HG03280 (cell line): Measurements from ENCODE around the gene JUN.

Experiments
- ATAC-seq: cut with Tn5 transposase; IDR thresholded peaks from one replicate; pipeline ENCODE4 v1.9.1; 2021; ENCODE audit warnings: mild to moderate bottlenecking, moderate library complexity; ENCODE audit not compliant: unreplicated experiment

JUN gene

DNA sequence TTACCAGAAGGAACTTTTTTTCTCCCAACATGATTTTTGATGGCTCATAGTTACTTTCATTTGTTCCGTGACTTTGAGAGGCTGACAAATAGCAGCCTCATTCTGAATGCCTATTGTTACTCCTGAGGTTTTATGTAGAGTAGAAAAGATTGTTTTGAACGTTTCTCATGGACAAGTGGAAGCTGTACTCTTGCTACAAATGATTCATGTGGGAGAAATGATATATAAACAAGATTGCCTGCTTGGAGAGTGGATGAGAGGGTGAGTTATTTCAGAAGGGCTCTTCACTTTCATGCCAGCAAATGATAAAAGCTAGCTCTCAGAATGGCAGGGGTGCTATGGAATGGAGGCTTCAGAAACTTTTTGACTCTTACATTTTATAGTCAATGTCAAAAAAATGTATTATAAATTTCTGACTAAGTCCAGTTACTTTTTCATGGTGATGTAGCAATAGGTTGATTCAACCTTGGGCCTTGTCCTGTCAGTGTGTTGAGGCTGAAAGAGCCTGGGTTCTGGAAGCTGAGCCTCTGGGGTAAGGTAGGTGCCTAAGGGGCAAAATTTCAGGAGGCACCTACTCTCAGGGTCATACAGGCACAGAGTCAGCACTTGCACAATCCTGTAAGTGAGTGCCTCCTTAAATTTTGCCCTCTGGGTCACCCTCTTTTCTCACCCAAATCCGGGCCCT is 19.4 kb downstream of the JUN start:
- no peak for ATAC-seq

DNA sequence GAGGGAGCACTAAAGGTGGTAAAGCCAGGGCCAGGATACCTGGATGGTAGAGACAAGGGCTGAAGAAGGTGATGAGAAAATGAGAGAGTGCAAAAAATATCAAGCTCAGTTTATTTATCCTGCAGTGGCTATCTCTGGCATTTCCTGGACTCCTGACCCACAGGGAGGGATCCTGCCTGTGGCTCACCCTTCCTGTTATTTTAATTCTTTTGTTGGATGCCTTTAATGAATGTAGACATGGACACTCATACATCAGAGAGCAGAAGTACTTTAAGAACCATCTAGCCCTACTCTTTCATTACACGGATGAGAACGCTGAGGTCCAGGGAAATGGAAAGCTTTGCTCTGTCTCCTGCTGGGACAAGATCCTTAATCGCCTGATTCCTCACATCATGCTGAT is 20.6 kb downstream of the JUN start:
- no peak for ATAC-seq

DNA sequence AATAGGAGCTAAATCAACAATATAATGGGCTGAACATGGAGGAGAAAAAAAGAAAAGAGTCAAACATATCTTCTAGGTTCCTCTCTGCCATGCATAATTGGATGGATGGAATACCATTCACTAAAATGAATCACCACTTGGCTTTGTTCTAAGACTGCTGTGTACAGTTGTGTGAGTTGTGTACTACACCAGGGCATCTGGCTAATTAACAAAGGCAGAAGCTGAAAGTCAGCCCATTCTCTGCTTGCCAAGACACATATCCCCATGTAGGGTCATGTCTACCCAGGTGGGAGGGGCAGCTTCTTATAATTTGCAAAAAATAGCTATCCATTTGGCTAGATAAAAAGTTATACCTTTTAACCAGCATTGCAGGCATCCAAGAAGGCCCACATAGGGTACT is 21.0 kb downstream of the JUN start:
- ATAC-seq: no peak

DNA sequence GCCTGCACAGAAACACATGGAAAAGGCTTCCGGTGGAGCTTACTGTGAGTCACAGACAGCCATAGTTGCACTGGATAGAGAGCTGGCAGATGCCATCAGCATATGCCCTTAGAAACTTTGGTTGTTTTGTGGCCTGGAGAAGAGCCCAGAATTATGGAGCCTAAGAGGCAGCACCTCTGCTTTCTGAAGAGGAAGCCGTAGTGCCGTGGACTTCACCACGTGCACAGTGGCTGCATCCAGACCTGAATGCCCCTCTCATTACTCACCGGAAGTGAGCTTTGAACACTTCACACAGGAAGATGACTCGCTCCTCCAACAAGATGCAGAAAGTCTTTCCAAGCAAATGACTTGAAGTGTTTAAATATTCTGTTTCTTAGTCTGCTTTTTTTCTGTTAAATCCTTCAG is 28.4 kb downstream of the JUN start:
- no peak for ATAC-seq

DNA sequence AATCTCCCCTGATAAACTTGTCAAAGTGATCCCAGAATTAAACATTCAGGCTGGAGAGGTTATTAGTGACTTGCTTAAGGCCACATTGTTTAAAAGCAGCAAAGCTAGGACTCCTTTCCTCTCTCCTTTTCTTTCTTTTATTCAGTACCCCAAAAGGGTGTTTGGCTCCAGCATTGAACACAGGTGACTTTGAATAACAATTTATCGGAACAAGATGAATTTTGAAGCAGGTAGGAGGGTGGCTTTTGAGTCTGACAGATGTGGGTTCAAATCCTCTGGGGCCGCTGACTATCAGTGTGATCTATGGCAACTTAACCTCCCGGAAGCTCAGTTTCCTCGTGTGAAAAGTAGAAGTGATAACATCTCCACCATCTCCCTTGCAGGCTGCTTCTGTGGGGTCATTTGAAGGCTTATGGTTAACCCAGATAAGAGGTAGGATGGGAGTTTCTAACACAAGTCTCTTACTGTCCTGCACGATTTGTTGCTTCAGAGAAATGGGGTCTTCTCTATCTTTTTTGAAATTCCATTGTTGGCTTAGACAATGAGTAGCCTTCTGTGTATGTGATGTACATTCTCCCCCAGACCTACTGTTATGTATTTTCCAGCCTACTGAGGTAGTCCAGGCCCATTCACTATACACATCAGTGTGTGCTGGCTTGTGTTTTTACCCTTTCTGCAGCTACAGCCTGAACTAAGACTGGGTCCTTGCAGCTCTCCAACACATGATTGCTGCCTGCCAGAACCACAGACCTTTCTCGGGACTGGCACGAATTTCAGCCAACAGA is 29.0 kb downstream of the JUN start:
- no peak for ATAC-seq

DNA sequence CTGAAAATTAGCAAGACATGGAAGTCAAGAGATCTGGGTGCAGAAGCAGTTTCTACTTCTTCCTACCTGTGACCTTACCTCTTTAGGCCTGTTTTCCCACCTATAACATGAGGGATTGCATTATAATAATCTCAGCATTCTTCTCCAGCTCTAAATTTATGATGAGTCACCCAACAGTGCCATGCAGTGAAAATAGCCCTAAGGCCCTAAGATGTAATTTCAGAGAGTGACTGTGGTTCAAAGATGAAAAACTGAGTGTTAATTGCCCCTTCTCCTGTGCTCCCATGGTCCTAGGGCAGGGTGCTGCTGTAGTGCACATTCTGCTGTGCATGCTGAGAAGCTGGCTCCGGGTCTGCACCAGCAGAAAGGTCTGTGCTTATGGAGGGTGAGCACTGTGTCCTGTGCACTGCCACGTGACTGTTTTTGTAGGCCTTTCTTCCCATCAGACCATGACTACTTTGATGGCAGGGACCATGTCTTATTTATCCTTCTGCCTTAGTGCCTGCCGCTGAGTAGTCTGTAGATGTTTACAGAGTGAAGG is 29.7 kb downstream of the JUN start:
- ATAC-seq: no peak

DNA sequence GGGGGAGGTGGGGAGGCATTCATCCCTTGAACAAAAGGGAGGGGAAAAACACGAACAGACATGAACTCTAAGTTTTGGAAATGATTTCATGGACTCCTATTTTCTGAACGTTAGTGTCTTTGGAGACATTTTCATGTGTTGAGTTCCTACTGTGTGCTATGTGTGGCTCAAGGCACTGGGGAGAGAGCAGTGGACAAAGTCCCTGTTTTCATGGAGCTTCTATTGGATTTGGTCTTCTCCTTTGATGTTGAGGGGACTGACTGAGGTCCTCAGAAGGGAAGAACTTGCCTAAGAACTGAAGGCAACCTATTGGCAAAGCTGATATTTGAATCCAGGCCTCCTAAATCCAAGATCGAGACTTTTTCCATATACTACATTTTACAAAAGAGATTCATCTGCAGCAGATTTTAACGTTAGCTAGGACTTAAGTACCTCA is 30.4 kb downstream of the JUN start:
- ATAC-seq: no peak

DNA sequence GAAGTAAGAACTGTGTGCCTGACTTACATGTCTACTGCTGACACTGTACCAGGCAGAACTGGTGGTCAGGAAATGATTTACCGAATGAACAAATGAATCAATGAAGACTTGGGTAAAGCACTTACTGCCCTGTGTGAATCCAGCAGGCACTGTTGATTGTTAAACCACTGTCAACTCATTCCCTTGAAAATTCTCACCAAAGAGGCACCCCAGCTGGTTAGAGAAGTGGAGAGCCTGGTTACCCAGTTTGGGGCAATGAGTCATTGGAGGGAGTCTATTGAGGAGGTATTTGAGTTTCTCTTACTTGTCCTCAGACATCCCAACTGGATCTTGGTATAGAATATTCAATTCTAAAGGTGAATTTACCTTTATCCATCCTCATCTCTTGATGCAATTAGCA is 34.2 kb downstream of the JUN start:
- ATAC-seq: no peak

DNA sequence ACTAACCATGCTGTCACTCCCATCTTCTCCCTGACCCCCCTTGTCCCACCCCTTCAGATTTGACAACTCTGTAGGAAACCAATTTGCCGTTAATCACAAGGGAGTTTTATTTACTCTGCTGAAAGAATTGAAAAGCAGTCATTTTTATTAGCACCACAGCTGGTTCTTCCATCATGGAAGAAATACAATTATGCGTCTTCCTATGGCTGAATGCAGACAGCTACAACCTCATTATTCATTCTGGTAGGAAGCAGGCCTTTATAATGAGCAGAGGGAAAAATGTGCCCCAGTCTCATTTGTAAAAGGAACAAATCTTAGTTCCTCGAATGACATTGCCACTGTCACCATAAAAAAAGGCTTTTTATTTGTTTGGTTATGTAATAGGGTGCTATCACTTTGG is 35.2 kb downstream of the JUN start:
- ATAC-seq: no peak

DNA sequence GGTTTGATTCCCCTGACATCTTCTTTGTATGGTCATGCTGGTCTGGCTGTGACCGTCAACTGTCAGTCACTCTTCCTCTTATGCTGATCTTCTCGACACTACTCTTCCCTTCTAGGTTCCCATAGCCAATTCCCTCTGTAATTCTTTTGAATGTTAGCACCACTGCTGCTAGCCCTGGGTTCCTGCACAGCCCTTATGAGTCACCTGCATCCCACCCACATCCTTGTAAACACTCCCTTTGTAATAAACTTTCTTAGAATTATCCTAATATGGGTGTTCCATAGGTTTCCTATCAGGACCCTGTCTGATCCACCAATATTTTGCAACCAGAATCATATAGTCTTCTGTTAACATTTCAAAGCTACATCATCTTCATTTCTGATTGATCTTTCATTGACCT is 37.1 kb downstream of the JUN start:
- ATAC-seq: no peak

DNA sequence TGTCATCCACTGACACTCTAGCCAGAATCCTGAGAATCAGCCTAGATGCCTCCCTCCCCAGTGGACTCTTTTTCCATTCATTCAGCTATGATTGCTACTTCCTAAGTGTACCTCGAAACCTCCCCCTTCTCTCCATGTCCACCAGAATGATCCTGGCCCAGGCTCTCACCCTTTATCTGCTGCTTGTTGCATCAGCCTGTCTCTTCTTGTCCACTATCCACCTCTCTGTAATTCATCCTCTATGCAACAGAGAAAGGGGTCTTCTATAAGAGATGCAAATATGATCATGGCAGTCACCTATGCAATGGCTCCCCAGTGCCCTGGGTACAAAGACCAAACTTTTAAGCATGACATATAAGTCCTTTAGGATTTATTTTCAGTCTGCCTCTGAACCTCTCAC is 37.7 kb downstream of the JUN start:
- no peak for ATAC-seq

DNA sequence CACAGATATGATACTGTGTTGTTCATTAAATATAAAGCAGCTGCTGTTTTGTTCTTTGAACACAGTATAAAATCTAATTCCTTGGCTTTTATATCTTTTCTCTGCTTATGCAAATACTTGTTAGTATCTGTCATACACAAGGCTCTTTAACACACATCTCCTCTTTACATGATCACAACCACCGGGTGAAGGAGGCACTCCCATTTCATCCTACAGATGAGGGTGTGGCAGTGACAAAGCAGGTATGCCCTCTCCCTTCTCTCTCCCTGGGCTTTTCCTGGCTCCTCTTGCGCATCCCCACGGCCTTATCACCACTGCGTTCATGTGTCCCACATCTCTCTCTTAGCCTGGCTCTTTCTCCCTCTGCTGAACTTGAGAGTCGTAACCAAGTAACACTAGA is 38.2 kb downstream of the JUN start:
- no peak for ATAC-seq

DNA sequence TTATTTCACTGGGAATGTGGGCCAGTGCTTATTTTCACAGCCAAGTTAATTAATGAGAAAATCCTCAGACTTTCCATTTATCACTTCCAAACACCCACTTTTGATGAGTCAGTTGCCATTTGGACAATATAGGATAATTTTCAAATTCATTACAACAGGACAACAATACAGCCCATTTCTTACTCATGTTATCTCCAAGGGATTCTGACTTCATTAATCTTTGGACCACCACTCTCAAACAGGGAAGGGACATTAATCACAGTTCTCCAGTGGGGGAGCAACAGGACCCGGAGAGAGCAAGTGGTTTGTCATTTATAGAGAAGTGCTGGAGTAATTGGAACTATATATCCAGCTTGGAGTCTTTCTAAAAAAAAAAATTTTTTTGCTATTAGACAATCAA is 38.7 kb downstream of the JUN start:
- no peak for ATAC-seq

DNA sequence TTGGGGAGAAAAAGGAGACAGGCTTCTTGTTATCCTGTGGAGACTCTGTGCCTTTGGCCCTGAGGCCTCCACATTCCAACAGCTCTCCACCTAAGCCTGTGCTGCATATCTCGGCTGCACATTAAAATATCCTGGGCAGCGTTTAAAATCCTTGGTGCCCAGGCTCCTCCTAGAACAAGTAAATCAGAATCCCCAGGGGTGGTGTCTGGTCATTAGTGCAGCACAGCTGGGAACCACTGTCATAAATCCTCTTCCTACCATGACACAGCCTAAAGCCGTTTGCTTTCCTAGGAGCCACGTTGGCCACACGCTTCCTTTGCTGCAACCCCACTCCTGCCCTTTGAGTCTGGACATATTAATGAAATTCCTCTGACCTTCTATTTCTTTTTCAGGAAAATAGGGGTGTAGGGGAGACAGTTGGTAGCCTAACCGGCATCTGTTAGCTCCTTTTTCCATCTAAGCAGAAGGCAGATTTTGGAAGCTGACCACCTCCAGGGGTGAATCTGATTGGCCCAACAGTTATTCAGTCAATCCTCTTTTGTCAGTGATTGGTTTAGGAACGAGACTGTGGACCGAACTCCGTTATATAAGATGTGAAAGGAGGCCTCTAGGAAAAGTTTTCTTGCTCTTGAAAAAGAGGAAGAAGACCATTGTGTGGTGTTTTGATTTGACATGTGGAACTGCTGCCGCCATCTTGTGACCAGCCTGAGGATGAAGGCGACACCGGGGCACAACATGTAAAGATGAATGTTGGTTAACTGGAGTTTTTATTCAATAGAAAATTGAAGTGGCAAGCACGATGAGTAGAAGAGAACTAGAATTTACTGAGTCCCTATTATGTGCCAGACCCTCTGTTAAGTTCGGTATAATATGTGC is 41.9 kb downstream of the JUN start:
- ATAC-seq: no peak

DNA sequence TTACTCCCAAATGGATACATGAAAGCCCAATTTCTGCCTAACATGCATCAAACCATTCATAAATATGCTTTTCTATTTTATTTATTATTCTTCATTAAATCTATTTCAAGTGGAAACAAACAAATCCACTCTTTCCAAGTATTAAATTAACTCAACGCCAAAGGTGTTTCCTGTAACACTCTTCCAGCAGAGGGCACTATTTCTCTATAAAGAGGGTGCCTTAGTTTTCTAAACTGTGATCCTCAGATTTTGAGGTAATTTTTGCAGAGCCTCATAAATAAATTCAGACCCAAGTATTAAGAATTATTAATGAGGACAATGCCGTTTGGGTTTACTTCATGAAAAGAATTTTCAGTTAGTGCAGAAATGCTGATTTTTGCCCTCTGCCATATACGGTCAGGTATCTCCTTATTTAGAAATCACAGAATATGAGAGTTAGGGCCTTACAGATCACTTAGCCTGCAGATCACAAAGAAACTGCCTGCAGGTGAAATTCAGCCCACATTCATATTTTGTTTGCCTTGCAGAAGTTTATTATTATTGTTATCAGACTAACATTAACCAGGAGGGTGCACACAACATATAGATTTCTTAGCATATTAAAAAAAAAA is 43.9 kb downstream of the JUN start:
- no peak for ATAC-seq

DNA sequence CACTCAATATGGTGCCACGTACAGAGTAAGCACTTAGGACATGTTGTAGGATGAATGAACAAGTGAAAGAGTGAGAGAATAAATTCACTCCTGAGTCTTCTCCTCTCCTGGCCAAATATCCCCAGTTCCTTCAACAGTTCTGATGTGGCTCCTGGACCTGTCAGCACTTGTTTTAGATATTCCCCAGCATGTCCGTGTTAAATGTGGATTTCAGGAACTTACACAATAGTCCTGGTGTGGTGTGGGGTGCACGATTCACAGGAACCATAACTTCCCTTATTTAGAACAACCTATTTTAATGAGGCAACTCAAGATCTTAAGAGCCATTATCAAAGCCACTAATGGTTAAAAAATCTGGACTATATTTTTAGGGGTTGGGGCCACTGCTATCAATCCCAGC is 45.0 kb downstream of the JUN start:
- no peak for ATAC-seq

DNA sequence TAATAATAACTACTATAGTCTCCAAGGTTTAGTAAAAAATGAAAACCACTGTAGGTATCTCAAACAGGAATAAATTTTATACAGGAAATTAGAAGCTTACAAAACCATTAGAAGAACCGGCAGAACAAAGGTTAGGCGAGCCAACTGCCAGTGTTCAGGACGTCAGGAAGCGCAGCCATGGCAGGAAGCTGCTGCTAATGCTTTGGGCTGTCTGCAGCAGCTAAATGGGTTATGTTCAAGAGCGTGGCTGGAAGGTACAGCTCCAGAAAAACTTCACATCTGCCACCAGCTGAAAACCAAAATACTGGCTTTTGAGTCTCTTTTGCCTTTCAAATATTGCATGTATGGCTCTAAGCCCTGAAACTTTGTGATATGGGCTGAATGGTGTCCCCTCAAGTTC is 48.3 kb downstream of the JUN start:
- no peak for ATAC-seq

DNA sequence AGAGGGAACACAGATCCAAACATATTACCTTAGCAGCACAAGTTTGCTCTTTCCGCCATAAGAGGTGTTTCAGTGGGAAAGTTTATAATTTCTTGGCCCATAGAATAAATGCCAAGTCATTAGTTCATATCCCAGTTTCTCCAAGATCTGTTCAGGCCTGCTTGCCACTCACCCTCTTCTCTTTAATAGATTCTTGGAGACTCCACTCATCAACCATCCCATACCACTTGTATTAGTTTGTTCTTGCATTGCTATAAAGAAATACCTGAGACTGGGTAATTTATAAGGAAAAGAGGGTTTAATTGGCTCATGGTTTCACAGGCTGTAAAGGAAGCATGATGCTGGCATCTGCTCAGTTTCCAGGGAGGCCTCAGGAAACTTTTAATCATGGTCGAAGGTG is 49.2 kb downstream of the JUN start:
- ATAC-seq: no peak

DNA sequence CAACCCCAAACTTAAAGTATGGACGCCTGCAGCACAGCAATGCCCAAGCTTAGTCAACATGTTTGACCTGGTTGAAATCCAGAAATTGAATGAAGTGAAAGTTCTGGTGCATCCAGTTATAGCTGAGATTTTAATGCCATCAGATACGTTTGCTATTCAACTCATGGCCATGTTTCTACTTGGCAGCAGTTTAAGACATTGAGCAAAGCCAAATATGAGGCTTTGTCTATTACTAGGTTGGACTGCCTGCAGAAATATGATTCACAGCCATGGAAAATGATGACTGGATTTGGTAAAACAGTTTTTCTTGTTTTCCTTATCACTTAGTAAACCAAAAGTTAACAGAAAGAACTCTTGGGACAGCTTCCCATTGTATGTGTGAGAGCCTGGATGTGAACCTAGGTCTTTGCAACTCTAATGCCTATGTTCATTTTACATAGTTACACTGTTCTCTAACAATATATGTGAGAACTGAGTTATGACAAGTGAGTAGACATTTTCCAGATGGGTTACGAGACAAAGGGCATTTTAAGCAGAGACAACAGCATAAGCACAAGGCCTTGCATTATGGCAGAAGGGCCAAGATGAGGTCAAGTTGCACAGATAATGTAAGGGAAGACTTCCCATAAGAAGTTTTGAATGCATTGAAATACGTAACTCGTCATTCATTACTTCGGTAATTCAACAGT is 51.6 kb downstream of the JUN start:
- ATAC-seq: no peak
